ENCODE results near the gene THOP1.

Gene THOP1

GRCh38 chr19:2820112-2820702 is 34.9 kb downstream of the THOP1 start:
- DNase-seq: peak in 1 of 2 donors; percentile 1

DNA sequence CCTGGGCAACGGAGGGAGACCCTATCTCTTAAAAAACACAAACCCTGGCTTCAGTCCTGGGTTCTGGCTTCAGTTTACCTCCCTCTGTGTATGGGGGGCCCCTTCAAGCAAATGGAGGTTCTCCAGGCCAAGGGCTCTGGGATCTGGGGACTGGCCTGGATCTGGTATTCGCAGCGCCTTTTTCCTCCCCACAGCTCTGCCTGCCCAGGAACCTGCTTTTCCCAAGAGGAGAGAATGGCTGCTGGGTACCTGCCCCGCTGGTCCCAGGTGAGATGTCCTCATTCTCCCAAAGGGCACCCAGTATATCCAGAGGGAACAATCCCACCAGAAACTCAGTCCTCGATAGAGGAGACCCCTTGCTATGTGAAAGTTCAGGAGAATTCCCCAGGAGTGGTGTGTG is 37.5 kb downstream of the THOP1 start:
- no peak for DNase-seq

- DNase-seq: no peak
Measured at GRCh38 chr19:2823646-2824045, 38.3 kb downstream of the THOP1 start.

DNA sequence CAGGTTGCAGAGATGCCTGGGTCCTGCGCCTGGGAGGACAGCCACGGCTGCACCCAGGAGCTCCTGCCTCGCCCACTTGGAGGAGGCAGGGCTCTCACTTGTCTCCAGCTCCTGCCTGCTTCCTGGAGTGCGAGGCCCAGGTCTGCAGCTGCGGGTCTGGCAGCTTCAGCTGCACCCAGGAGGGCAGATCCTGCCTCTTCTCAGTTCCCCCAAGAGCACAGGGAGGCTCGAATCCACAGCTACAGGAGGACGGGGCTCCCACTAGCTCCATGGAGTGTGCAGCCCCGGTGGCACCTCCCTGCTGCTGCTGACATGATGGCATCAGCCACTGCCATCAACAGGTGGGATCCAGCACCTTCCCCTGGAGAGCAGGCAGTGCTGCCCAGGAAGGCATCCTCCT is 38.8 kb downstream of the THOP1 start:
- no peak for DNase-seq

DNA sequence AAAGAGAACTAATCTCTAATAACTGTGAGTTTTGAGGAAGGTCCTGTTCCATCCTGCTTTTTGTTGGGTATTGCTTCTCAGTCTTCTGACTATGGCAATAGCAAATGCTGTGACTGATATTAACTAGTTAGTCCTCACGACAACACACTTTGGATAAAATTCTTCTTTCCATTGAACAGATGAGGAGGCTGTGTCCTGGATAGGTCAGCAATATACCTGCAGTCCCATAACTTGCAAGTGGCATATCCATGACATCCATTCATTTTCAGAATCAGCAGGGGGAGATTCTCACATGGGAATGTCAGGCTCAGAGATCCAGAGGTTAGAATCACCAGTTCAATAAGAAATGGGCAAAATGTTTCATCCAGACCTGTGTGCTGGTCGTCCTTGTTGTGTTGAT is 41.7 kb downstream of the THOP1 start:
- no peak for DNase-seq

- no peak for DNase-seq
Measured at GRCh38 chr19:2827840-2828489, 42.7 kb downstream of the THOP1 start.

DNA sequence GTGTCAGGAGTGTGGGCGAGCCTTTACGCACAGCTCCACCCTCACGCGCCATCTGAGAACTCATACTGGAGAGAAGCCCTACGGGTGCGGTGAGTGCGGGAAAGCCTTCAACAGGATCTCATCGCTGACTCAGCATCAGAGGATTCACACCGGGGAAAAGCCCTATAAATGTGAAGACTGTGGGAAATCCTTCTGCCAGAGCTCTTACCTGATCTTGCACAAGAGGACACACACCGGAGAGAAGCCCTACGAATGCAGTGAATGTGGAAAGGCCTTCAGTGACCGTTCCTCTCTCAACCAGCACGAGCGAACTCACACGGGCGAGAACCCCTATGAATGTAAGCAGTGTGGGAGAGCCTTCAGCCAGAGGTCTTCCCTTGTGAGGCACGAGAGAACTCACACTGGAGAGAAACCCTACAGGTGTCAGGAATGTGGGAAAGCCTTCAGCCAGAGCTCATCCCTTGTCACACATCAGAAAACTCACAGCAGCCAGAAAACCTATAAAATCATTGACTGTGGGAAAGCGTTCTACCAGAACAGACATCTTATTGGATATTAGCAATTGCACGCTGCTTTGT is 49.1 kb downstream of the THOP1 start:
- no peak for DNase-seq

- no peak for DNase-seq
Measured at GRCh38 chr19:2837430-2837829, 52.1 kb downstream of the THOP1 start.

GRCh38 chr19:2840794-2841791 is 55.8 kb downstream of the THOP1 start, which contains the start of gene ZNF555:
TSS of gene ZNF555 (plus strand) at chr19:2841475. CDS start at chr19:2841573, 98 bp downstream.
- peak; percentile 99 for DNase-seq

- DNase-seq: no peak
Measured at GRCh38 chr19:2841855-2842574, 56.7 kb downstream of the THOP1 start.

- no peak for DNase-seq
Measured at GRCh38 chr19:2845107-2845506, 59.8 kb downstream of the THOP1 start.

DNA sequence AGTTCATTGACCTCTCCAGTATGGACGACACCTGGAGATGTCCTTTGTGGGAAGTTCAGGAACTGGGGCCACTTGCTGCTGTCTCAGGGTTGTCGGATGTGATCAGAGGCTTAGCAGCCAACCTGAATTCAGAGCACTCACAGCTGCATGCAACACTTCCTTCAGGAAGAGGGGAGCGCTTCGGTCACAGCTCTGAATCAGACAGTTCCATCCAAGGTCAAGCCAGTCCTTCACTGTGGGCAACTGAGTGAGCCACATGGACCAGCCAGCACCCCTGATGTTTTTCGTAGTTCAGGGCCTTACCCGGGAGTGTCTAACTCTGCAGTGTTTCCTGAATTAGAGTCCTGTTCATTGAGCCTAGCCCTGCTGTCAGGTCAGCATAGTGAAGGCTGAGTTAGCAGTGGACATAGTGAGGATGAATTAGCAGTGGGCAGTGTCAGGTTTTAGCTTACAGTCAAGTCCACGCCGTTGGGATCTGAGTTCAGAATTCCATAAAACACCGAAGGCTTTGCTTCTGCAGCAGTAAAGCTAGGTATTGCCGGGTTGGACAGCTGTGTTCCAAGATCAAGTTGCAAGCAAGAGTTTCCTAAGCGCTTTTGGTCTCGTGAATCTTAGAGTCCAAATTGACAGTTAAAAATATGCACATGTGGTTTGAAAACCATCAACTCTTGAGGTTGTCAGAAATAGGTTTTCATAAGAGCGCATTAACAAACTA is 61.0 kb downstream of the THOP1 start:
- DNase-seq: no peak

- no peak for DNase-seq
Measured at GRCh38 chr19:2847507-2847906, 62.2 kb downstream of the THOP1 start.

DNA sequence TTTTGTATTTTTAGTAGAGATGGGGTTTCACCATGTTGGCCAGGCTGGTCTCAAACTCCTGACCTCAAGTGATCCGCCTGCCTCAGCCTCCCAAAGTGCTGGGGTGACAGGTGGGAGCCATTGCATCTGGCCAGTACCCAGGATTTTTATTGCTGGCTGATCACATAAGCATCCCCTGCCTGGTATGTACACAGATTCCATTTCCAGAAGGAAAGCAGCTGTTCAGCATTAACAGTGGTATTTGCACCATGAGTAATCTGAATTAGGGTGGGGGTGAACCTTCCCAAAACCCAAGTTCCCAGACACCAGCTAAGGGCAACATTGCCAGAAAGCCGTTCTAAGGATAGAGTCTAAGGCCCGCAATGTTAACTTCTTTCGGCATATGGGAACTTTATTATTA is 63.3 kb downstream of the THOP1 start:
- no peak for DNase-seq

DNA sequence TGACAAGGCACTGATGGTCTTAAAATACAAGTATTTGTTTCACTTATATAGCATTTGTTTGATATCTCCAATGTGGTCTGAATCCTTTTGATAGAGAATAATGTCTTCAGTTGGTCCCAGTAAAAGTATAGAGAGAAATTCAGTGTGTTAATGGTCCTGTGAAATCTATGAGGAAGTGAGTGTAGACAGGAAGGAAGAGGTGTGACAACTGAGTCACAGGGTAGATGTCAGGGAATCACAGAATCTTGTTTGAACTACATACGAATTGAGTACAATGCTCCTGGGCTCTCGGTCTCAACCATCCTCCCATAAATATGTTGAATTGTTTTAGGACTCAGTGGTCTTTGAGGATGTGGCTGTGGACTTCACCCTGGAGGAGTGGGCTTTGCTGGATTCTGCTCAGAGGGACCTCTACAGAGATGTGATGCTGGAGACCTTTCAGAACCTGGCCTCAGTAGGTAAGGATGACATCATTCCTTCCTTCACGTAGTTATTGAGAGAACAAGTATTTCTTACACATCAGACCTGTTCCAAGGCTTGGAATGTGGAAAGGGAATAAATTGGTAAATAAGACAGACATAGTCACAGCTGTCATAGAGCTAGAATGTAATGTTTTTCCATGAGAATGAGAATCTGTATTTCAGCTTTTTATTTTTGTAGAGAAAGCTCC is 65.1 kb downstream of the THOP1 start:
- no peak for DNase-seq

GRCh38 chr19:2852598-2852997 is 67.3 kb downstream of the THOP1 start:
- no peak for DNase-seq

DNA sequence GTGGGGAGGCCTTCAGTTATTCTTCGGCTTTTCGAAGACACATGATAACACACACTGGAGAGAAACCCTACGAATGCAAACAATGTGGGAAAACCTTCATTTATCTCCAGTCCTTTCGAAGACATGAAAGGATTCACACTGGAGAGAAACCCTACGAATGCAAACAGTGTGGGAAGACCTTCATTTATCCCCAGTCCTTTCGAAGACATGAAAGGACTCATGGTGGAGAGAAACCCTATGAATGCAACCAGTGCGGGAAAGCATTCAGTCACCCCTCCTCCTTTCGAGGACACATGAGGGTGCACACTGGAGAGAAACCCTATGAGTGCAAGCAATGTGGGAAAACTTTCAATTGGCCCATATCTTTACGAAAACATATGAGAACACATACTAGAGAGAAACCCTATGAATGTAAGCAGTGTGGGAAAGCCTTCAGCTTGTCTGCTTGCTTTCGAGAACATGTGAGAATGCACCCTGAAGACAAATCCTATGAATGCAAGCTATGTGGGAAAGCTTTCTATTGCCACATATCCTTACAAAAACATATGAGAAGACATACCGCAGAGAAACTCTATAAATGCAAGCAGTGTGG is 67.8 kb downstream of the THOP1 start:
- DNase-seq: no peak

DNA sequence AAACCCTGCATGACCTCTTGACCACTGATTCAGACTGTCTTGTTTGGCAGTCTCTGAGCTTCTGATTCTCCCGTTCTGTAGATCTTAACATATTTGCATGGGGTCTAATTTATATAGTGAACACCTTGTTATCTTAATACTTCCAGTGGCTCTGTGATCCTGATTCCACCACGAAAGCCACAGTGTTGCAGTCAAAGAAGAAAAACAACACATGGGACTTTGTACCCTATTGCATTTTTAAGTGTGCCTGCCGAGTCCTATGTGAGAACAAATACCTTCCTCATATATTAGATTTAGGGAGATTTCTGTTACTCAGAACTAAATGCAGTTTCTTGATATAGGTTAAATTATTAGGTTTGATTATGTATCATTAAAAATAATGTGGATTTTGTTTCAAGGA is 69.5 kb downstream of the THOP1 start:
- no peak for DNase-seq

GRCh38 chr19:2856457-2857050 is 71.3 kb downstream of the THOP1 start:
- DNase-seq: peak in 1 of 2 donors; percentile 51

GRCh38 chr19:2858864-2859263 is 73.6 kb downstream of the THOP1 start:
- no peak for DNase-seq
